Measurements from ENCODE around the gene TNPO3. TPM values are rescaled to one million over a fixed set of nuclear protein-coding genes. Genes with fewer than 3 reads are reported as not detected.

The TNPO3 gene
- polyA plus RNA-seq, 1 experiment, result 49.5 TPM

DNA sequence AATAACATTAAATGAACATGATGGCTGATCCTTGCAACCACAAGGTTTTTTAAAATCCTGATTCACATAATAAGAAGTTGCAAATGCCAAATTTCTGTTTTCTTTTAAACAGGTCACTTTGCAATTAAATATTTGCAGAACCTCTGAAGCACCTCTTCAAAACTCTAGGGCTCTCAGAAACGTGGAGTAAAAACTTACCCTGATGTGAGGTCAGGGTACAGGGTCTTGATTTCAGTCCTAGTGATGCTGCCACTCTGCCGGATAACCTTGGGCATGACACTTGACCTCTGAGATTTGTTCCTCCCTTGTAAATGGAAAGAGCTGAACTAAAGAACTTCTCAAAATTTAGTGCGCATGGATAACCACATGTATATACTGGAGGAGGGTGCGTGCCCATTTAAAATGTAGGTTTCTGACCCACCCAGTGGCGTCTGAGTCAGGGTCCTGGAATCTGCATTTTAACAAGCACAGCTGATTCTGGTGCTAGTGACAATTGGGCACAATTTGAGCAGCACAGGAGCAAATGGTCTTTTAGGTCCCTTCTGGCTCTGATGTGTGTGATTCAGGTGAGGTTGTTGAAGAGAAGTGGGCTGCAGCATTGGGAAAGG is 35.5 kb upstream of the TNPO3 start:
- no peaks in the 10 kb centered on the region; the same call in 1 of the 2 replicates for H3K9me3 ChIP-seq (ENCODE audit: control insufficient read depth, insufficient read depth, low read length)

DNA sequence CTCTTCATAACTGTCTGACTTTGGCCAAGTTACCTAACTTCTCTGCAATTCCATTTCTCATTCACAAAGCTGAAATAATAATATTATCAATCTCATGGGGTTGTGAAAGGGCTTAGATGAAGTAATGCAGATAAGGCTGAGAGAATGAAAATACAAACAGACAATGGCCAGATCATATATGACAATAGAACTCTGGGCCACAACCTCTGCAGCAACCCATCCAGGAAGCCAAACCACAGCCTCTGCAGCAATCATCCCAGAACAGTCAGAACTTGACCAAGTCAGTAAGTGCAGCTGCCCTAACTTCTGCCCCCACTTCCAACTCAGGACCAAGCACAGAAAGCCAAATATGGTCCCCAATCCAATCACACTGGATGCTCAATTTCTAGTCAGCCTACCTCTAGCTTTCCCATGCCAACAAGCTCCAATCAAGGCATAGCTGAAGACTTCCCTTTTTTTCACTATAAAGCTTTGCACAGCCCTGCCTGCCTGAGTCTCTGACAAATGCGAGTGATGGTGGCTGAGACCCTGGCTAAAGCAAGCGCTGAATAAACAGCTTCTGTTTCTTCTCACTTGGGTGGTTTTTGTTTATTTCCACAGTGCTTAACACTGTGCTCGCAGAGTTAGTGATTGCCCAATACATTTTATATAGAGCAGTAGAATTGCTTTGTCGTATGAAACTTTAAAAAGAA is 34.8 kb upstream of the TNPO3 start:
- no peak overlapping the region for H3K4me3 ChIP-seq (ENCODE audit: low read depth, low read length)
- ChIA-PET CTCF (interaction anchor here (0.5 to 3.8 kb wide), 5 partner anchors 71 to 1952 kb away, joined by 3 to 43 read pairs (median 7); no protein-coding TSS in a partner anchor), POLR2A (no interaction called here)
- H3K27me3 ChIP-seq (ENCODE audit: control insufficient read depth, insufficient read depth, low read length), result peaks cover 2% of the 10 kb centered on the region
- DNase-seq (ENCODE audit: low read depth, low spot score), result no peak
- TF ChIP-seq, protein P1, sequence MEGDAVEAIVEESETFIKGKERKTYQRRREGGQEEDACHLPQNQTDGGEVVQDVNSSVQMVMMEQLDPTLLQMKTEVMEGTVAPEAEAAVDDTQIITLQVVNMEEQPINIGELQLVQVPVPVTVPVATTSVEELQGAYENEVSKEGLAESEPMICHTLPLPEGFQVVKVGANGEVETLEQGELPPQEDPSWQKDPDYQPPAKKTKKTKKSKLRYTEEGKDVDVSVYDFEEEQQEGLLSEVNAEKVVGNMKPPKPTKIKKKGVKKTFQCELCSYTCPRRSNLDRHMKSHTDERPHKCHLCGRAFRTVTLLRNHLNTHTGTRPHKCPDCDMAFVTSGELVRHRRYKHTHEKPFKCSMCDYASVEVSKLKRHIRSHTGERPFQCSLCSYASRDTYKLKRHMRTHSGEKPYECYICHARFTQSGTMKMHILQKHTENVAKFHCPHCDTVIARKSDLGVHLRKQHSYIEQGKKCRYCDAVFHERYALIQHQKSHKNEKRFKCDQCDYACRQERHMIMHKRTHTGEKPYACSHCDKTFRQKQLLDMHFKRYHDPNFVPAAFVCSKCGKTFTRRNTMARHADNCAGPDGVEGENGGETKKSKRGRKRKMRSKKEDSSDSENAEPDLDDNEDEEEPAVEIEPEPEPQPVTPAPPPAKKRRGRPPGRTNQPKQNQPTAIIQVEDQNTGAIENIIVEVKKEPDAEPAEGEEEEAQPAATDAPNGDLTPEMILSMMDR (IDR thresholded peaks at IDR 0.05; ENCODE audit: low read depth, low read length), result no peak
- no peaks in the 10 kb centered on the region; the same call in 1 of the 2 replicates for H3K9me3 ChIP-seq (ENCODE audit: control insufficient read depth, insufficient read depth, low read length)
- no peak overlapping the region for H3K27ac ChIP-seq (ENCODE audit: low read depth, low read length)

More for the DNA sequence above, 35.5 kb upstream of the TNPO3 start:
- H3K4me3 ChIP-seq (ENCODE audit: low read depth, low read length), result no peak overlapping the region
- H3K27me3 ChIP-seq (ENCODE audit: control insufficient read depth, insufficient read depth, low read length), result peaks cover 5% of the 10 kb centered on the region
- DNase-seq (ENCODE audit: low read depth, low spot score), result no peak
- ChIA-PET CTCF (interaction anchor here (0.6 to 3.8 kb wide), 32 partner anchors 10 to 307 kb away, joined by 3 to 43 read pairs (median 5); partner anchors contain the start of genes ATP6V1F and KCP), POLR2A (no interaction called here)
- TF ChIP-seq, protein P1 (IDR thresholded peaks at IDR 0.05; ENCODE audit: low read depth, low read length), result no peak
- no peak overlapping the region for H3K27ac ChIP-seq (ENCODE audit: low read depth, low read length)

DNA sequence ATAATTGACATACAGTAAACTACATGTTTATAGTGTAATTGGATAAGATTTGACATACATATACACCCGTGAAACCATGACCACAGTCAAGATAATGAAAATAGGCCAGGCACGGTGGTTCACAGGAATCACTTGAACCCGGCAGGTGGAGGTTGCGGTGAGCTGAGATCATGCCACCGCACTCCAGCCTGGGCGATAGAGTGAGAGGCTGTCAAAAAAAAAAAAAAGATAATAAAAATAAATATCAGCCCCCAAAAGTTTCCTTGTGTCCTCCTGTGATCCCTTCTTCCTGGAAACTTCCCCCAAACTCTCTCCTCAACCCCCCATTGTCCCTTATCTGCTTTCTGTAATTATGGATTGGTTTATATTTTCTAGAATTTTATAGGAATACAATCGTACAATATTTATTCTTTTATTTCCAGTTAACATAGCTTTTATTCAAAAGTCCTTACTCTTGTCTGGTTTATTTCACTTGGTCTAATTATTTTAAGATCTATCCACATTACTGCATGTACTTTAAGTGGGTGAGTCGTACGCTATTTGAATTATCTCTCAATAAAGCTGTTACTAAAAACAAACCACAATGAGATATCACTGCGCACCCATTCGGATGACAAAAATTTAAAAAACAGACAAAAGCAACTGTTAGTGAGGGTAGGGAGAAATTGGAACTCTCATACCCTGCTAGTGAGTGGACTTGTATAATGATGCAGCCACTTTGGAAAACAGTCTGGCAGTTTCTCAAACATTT is 30.1 kb upstream of the TNPO3 start:
- CTCF ChIA-PET, result interaction anchor here (0.6 to 2.1 kb wide), 3 partner anchors 7 to 125 kb away, joined by 3 to 9 read pairs (median 4); no protein-coding TSS in a partner anchor
- POLR2A ChIA-PET, result no interaction called here
- Histone ChIP-seq H3K9me3 (ENCODE audit: control insufficient read depth, insufficient read depth, low read length) (no peaks in the 10 kb centered on the region; the same call in 1 of the 2 replicates), H3K4me3 (ENCODE audit: low read depth, low read length) (no peak overlapping the region), H3K27me3 (ENCODE audit: control insufficient read depth, insufficient read depth, low read length) (peaks cover 7% of the 10 kb centered on the region), H3K27ac (ENCODE audit: low read depth, low read length) (no peak overlapping the region)
- TF ChIP-seq, protein P1 (IDR thresholded peaks at IDR 0.05; ENCODE audit: low read depth, low read length), result no peak
- DNase-seq (ENCODE audit: low read depth, low spot score), result no peak

DNA sequence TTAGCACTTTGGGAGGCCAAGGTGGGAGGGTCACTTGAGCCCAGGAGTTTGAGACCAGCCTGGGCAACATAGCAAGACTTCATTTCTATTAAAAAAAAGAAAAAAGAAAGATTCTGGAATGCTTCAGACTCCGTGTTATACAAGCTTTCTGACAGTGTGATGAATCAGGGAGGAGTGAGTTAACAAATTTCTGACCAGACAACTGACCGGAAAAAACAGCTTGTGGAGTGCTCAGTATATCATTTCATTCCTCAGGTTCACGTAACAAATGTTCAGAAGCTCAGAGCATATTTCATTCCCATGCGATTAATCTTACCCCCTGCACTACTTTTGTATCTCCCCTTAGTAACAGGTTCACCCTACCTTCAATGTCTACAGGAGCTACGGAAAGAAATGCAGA is 28.6 kb upstream of the TNPO3 start:
- no peak overlapping the region for H3K27ac ChIP-seq (ENCODE audit: low read depth, low read length)
- no peak for DNase-seq (ENCODE audit: low read depth, low spot score)
- TF ChIP-seq, protein P1 (IDR thresholded peaks at IDR 0.05; ENCODE audit: low read depth, low read length), result no peak
- no peaks in the 10 kb centered on the region; the same call in 1 of the 2 replicates for H3K9me3 ChIP-seq (ENCODE audit: control insufficient read depth, insufficient read depth, low read length)
- H3K4me3 ChIP-seq (ENCODE audit: low read depth, low read length), result no peak overlapping the region
- ChIA-PET CTCF (interaction anchor here (2.1 kb wide), 1 partner anchor 9 kb away, joined by 9 read pairs; no protein-coding TSS in a partner anchor), POLR2A (no interaction called here)
- peaks cover 9% of the 10 kb centered on the region for H3K27me3 ChIP-seq (ENCODE audit: control insufficient read depth, insufficient read depth, low read length)
